Measurements from ENCODE around the gene BLACAT1.

- TF ChIP-seq CTCF (IDR thresholded peaks at IDR 0.05) (no peak), POLR2A (IDR thresholded peaks at IDR 0.05) (no peak)
These were observed 43.9 kb upstream of the BLACAT1 start for GRCh38 chr1:205499789-205500188.
